Mucosa of descending colon (tissue), 3 donors: Measurements from ENCODE around the gene WDR54. TPM values are rescaled to one million over a fixed set of nuclear protein-coding genes. Genes with fewer than 3 reads are reported as not detected.

ENCODE experiments used
- ATAC-seq: fragments of 200-7000 bp; cut with Tn5 transposase; one replicate; pipeline ENCODE4 v1.9.1; 2020; ENCODE audit warnings: mild to moderate bottlenecking, moderate library complexity
- DNase-seq, 3 donors: peaks; one replicate each; pipeline ENCODE4 v3.0.0-alpha.2; 2020
- H3K36me3 ChIP-seq: fragments of 200-600 bp; one replicate; pipeline ENCODE4 v1.8.0; 2021; ENCODE audit warnings: low read depth, mild to moderate bottlenecking
- H3K4me1 ChIP-seq: fragments of 200-600 bp; one replicate; pipeline ENCODE4 v1.8.0; 2021; ENCODE audit warnings: low read depth, mild to moderate bottlenecking
- H3K4me3 ChIP-seq: fragments of 200-600 bp; one replicate; pipeline ENCODE4 v1.8.0; 2021; ENCODE audit warnings: mild to moderate bottlenecking
- H3K9me3 ChIP-seq: fragments of 200-600 bp; one replicate; pipeline ENCODE4 v1.8.0; 2021; ENCODE audit warnings: mild to moderate bottlenecking
- CTCF ChIP-seq: fragments of 200-600 bp; IDR thresholded peaks from one replicate; pipeline ENCODE4 v1.8.0; 2022; ENCODE audit warnings: antibody characterized with exemption, mild to moderate bottlenecking
- intact Hi-C, 2 donors: fragments of 100-400 bp; cut with DNase I in 1 of 2; cut with micrococcal nuclease in 1 of 2; formaldehyde crosslinking; loops; one replicate each; pipeline versions ENCODE4 v1.11.0 to v1.11.1; 2022; cut with DNase I, micrococcal nuclease
- total RNA-seq, 3 donors: library from RNA; stranded (reverse); fragmentation: NEBNext Ultra II Directional in 2 of 3; extraction: Animal tissue kit (Norgen Biotek cat#: 25700) in 2 of 3; gene quantifications; one replicate each; pipeline versions ENCODE4 v1.2.1 to v1.2.4, GENCODE V29; 2021 to 2023
- donor health status: DM: no; HTN: no; CAD: no; lungs with moderate emphysema.
- donor health status: DM: no; HTN: no; CAD: no.
- donor health status: DM: no; HTN: yes; CAD: no.

WDR54 gene
- total RNA-seq, 3 donors from 2014 or later = 4.0 to 4.8 (median 4.5) TPM

DNA sequence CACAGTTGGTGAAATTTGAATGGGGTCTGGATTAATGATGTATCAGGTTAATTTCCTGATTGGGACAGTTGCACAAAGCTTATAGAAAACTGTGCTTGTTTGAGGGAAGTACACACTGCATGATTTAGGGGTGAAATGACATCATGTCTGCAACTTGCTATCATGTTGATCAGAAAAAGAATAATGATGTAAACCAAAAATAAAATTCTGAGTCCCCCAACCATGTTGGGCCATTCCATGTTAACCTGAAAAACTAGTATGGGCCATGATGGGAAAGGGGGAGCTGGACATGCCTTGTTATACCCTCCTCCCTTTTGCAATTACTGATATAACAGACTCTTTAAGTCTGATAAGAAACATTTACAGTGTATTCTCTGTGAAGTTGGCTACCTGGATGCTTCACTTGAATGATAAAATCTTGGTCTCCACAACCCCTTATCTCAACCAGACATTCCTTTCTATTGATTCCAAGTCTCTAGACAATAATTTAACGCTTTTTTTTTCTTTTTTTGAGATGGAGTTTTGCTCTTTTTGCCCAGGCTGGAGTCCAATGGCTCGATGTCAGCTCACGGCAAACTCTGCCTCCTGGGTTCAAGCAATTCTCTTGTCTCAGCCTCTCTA, 29.1 kb downstream of the WDR54 start:
- no peak for DNase-seq
- Histone ChIP-seq H3K4me3 (no peak overlapping the region), H3K4me1 (peaks cover 9% of the 10 kb centered on the region), H3K36me3 (no peaks in the 10 kb centered on the region), H3K9me3 (no peaks in the 10 kb centered on the region)
- TF ChIP-seq CTCF = no peak
- ATAC-seq = no peak
- intact Hi-C loops = no loop called here

- intact Hi-C loops = no loop called here
- no peaks in the 10 kb centered on the region for H3K9me3 ChIP-seq
- H3K4me3 ChIP-seq = peak within 1 kb of the TSS; percentile 29
- TF ChIP-seq CTCF = no peak
- ATAC-seq (peak; percentile 77), DNase-seq (peak; percentile 96 to 98 (median 98))
- H3K36me3 ChIP-seq = no peaks in the 10 kb centered on the region
- H3K4me1 ChIP-seq = peaks cover 32% of the 10 kb centered on the region
Observed at GRCh38 chr2:74454654-74455511, 33.4 kb downstream of the WDR54 start, which contains the start of gene INO80B. Gene INO80B, plus strand, starts transcription at chr2:74455087. Its CDS starts 30 bp downstream, at chr2:74455117.

DNA sequence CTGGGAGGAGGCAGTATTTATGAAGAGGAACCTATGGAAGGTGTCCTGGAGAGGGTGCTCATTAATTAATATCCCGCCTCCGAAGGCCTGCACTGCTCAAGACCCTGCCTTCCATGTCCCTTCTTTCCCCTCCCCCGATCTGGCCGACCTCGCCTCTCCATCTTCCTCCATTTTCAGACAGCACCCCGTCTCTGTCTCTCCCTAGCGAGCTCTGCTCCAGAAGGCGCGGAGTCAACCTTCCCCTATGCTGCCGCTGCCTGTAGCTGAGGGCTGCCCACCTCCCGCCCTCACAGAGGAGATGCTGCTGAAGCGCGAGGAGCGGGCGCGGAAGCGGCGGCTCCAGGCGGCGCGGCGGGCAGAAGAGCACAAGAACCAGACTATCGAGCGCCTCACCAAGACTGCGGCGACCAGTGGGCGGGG, 35.6 kb downstream of the WDR54 start:
- peak in 1 of 3 donors; percentile 48 for DNase-seq
- no peaks in the 10 kb centered on the region for H3K9me3 ChIP-seq
- no peak for TF ChIP-seq CTCF
- H3K4me3 ChIP-seq = peak overlapping the region; percentile 27
- ATAC-seq = no peak
- H3K4me1 ChIP-seq = peaks cover 32% of the 10 kb centered on the region
- intact Hi-C loops = no loop called here
- no peaks in the 10 kb centered on the region for H3K36me3 ChIP-seq

- Histone ChIP-seq H3K4me3 (peak overlapping the region; percentile 27), H3K4me1 (peaks cover 32% of the 10 kb centered on the region), H3K36me3 (no peaks in the 10 kb centered on the region), H3K9me3 (no peaks in the 10 kb centered on the region)
- DNase-seq (peak; percentile 83 to 92 (median 89)), ATAC-seq (peak; percentile 64)
- TF ChIP-seq CTCF = no peak
- intact Hi-C loops = no loop called here
Observed at GRCh38 chr2:74457549-74458131, 36.1 kb downstream of the WDR54 start.

DNA sequence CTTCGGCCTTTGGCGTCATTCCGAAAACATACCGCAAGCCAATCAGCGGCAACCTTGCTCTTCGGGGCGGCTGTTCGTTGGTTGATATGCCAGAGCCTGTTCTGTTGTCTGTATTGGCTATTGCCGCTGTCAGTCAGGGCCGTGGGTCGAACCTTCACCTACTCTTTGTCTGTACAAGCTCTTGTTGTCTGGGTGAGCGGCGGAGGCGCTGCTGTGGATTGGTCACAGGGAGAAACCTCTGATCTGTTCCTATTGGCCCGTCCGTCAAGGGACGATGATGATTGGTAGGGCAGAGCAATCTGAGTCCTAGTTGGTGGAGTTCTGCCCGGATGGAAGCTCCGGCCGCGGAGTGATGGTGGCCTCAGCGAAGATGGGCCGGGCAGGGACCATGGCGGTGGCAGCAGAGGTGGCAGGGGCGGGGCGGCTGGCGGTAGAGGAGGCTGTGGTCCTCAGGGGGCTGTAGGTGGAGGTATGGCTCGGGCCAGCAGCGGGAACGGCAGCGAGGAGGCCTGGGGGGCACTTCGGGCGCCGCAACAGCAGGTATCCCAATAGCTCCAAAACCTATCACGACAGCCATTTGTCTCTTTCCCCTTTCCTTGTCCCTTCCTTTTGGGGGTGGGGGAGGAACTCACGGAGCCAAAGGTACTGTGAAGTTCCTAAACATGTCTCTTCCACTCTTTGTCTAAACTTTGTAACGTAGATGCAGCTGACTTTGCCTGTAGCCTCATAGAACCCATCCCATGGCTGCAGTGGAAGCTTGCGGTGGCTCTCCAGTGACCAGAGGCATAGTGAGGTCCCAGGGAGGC, 36.8 kb downstream of the WDR54 start, which contains the start of gene WBP1:
Gene WBP1 (plus strand): TSS at position 307 of the 806 bp plus-strand sequence. CDS start 165 bp downstream, at position 472.
- Histone ChIP-seq H3K9me3 (no peaks in the 10 kb centered on the region), H3K36me3 (no peaks in the 10 kb centered on the region), H3K4me3 (peak within 1 kb of the TSS; percentile 27), H3K4me1 (peaks cover 32% of the 10 kb centered on the region)
- intact Hi-C loops = no loop called here
- no peak for TF ChIP-seq CTCF
- peak; percentile 99 to 100 (median 100) for DNase-seq
- peak; percentile 85 for ATAC-seq
